Right cardiac atrium (tissue), 5 donors: Measurements from ENCODE around the gene FAM118B. TPM values are rescaled to one million over a fixed set of nuclear protein-coding genes. Genes with fewer than 3 reads are reported as not detected.
"Not testable (repeated sequence)": the region's sequence is repeated elsewhere in the genome, so short reads cannot be mapped to it uniquely, and the experiment has no call there.

ENCODE experiments used
- ATAC-seq, 2 donors: fragments of 200-7000 bp; cut with Tn5 transposase; one replicate each; pipeline versions ENCODE4 v1.8.0 to v1.9.1; 2020; ENCODE audit warnings: moderate library complexity in 2 of 2, mild to moderate bottlenecking in 1 of 2
- DNase-seq, 3 donors: peaks; one replicate each; pipeline ENCODE4 v3.0.0-alpha.2; 2020
- H3K27ac ChIP-seq: one replicate; pipeline ENCODE4 v1.5.1; 2013; ENCODE audit warnings: mild to moderate bottlenecking, low read length, control low read depth, moderate library complexity
- H3K27me3 ChIP-seq: one replicate; pipeline ENCODE4 v1.6.1; 2013; ENCODE audit not compliant: control insufficient read depth, insufficient read depth
- H3K4me1 ChIP-seq: one replicate; pipeline ENCODE4 v1.6.1; 2013; ENCODE audit warnings: low read length; ENCODE audit not compliant: control insufficient read depth, insufficient read depth
- H3K4me3 ChIP-seq: one replicate; pipeline ENCODE4 v1.5.1; 2013; ENCODE audit warnings: low read length, control low read depth
- H3K9me3 ChIP-seq: one replicate; pipeline ENCODE4 v1.6.1; 2013; ENCODE audit warnings: low read length; ENCODE audit not compliant: control insufficient read depth
- WGBS: extraction: QIAGEN DNeasy Blood & Tissue Kit; methylation state at CpG from one replicate; pipeline ENCODE4 v1.1.7; 2013; 5-methylcytosine and 5-hydroxymethylcytosine counted together
- intact Hi-C, 4 donors: fragments of 100-400 bp; cut with DNase I; formaldehyde crosslinking; loops; one replicate each; pipeline versions ENCODE4 v1.11.0 to v1.14.0; 2022 to 2023
- polyA plus RNA-seq: library from polyadenylated mRNA; stranded (reverse); fragments of 200-250 nt; gene quantifications from one replicate; pipeline ENCODE4 v1.2.3, GENCODE V29; 2013
- total RNA-seq, 4 donors: library from RNA; stranded (reverse); fragmentation: NEBNext Ultra II Directional; extraction: Animal tissue kit (Norgen Biotek cat#: 25700); gene quantifications; one replicate each; pipeline ENCODE4 v1.2.1, GENCODE V29; 2021
- donor health status: healthy with polysubstance abuse.
- donor health status: DM: no; HTN: yes; CAD: no.
- donor health status: DM: no; HTN: no; CAD: no.
- donor health status: DM: no; HTN: yes; CAD: no; lungs with severe emphysema.
- donor health status: DM: yes; HTN: yes; CAD: no.

The FAM118B gene
- total and polyA plus RNA-seq, 5 donors: 12.7 to 20.5 (median 16.5) TPM

DNA sequence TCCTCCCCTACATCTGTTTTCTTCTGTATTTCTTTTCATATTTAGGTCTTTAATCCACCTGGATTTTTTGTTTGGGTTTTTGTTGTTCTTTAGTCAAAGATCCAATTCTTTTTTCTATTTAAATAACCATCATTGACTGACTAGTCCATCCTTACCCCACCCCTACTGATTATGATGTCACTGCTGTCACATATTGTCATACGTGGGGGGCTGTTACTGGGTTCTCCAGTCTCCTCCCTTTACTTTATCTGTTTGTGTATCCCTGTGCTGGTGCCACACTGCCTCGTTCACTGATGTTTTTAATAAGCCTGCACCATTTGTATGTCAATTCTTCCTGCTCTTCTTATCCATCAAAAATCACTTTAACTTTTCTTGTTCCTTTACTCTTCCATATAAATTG lies 85.4 kb downstream of the FAM118B start:
- H3K27me3 ChIP-seq: no peaks in the 10 kb centered on the region
- 40% methylated on average over 2 of the region's 2 CpGs for WGBS
- no peak overlapping the region for H3K27ac ChIP-seq
- intact Hi-C loops: no loop called here
- no peak overlapping the region for H3K4me3 ChIP-seq
- ATAC-seq (no peak), DNase-seq (no peak)
- H3K9me3 ChIP-seq: no peaks in the 10 kb centered on the region
- no peaks in the 10 kb centered on the region for H3K4me1 ChIP-seq

DNA sequence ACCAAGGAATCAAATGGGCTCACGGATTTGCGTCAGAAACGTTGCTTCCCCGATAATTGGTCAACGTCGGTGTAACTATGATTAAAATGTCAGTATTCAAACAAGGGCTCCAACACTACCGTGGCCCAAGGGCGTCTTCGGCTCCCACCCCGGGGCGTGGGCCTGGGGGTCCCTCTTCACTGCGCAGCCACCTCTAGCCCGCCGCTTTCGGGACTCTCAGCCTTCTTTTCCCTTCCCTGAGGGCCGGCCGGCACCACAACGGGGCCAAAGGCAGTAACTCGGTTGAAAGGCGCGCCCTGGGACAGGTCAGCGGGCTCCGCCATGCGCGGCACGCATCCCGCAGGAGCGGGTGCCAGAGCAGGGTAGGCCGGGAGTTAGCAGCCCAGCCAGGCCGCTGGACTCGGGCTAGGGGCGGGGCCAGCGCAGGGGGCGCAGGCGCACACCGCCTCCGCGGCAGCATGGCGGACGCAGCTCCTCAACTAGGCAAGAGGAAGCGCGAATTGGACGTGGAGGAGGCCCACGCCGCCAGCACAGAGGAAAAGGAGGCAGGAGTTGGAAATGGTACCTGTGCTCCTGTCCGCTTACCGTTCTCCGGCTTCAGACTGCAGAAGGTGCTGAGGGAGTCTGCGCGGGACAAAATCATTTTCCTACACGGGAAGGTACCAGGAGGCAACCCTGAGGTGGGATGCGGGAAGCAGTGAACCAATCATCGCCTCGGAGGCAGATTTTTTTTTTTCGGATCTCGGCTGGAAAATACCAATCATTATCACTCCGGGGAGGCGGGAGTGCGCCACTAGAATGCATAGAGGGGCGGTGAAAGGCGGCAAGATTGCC lies 92.3 kb downstream of the FAM118B start, which contains the start of gene DCPS:
DCPS (plus strand) TSS at position 438 of the 834 bp plus-strand sequence; CDS start at position 459, 21 bp downstream.
- intact Hi-C loops: no loop called here
- WGBS: 1% methylated on average over 61 of the region's 61 CpGs

DNA sequence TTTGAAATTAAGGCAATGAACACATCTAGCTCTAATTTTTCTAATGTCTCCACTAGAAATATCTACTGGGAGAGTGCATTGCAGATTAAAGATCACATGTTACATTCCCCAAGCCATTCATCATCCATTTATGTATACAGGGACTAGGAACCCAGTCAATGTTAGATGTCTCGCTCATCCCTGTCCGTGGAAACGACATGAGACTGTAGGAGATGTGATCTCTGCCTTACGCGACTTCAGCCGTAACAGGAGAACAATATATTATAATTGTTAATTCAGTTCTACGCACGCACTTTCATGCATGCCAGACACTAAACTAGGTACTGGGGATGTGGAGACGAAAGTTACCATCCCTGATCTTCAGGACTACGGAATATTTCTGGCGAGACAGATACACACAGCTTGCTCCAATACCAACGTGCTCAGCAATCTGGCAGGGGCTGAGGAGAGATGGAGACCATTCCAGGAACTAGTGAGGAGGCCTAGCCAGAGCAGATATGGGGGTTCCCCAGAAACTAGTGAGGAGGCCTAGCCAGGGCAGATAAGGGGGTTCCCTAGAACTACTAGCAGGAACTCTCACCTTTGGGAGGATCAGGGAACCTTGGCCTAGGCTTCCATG lies 93.0 kb downstream of the FAM118B start:
- 33% methylated on average over 12 of the region's 12 CpGs for WGBS
- Histone ChIP-seq H3K4me3 (peak overlapping the region; percentile 69), H3K4me1 (no peaks in the 10 kb centered on the region), H3K27me3 (no peaks in the 10 kb centered on the region), H3K27ac (no peak overlapping the region), H3K9me3 (no peaks in the 10 kb centered on the region)
- ATAC-seq: peak; percentile 3 to 14
- DNase-seq: no peak
- intact Hi-C loops: no loop called here

More for the DNA sequence above, 92.3 kb downstream of the FAM118B start, which contains the start of gene DCPS:
- H3K4me3 ChIP-seq: peak within 1 kb of the TSS; percentile 69
- peak; percentile 92 to 97 (median 97) for DNase-seq
- H3K27me3 ChIP-seq: no peaks in the 10 kb centered on the region
- H3K4me1 ChIP-seq: no peaks in the 10 kb centered on the region
- H3K9me3 ChIP-seq: no peaks in the 10 kb centered on the region
- peak within 1 kb of the TSS; percentile 91 for H3K27ac ChIP-seq
- ATAC-seq: peak; percentile 99

DNA sequence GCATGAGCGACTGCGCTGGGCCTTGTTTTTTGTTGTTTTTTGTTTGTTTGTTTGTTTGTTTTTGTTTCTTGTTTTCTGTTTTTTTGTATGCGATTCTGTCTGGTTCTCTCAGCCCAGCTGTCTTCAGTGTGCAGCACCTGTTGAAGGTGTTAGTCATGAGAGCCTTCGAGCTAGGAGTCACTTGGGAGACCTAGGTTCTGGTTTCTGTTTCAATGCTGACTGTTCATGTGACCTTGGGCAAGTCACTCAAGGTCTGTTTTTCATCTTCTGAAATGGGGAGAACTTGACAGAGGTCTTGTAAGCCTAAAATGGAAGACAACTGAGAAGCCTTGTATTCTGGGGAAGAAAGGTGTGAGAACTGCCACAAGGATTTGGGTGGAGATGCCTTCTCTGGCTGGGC lies 94.1 kb downstream of the FAM118B start:
- intact Hi-C loops: no loop called here
- Histone ChIP-seq H3K27ac (no peak overlapping the region), H3K4me1 (peaks cover 2% of the 10 kb centered on the region), H3K9me3 (no peaks in the 10 kb centered on the region), H3K27me3 (no peaks in the 10 kb centered on the region), H3K4me3 (no peak overlapping the region)
- DNase-seq (no peak), ATAC-seq (no peak)
- 95% methylated on average over 4 of the region's 4 CpGs for WGBS

DNA sequence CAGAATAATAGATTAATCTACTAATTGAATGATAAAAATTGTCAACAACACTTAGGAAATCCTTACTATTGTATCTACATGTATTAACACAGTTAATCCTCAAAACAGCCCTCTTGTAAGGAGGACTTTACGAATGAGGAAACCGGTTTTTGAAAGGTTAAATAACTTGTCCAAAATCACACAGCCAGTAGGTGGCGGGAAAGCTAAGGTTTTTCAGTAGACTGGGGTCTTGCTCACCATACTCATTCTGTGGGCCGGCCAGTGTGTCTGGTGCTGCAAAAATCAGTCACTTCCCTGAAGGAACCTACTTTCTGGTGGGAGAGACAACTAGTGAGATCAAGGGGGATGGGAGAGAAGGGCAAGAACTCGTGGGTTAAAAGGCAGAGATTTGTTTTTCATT lies 96.1 kb downstream of the FAM118B start:
- no peak for ATAC-seq
- Histone ChIP-seq H3K27ac (no peak overlapping the region), H3K9me3 (no peaks in the 10 kb centered on the region), H3K4me3 (no peak overlapping the region), H3K27me3 (no peaks in the 10 kb centered on the region), H3K4me1 (peaks cover 4% of the 10 kb centered on the region)
- 32% methylated on average over 5 of the region's 5 CpGs for WGBS
- DNase-seq: no peak
- intact Hi-C loops: loop anchor here in 1 of 4 donors (2.0 kb wide), 1 partner anchor 173 kb away; no protein-coding TSS in a partner anchor

DNA sequence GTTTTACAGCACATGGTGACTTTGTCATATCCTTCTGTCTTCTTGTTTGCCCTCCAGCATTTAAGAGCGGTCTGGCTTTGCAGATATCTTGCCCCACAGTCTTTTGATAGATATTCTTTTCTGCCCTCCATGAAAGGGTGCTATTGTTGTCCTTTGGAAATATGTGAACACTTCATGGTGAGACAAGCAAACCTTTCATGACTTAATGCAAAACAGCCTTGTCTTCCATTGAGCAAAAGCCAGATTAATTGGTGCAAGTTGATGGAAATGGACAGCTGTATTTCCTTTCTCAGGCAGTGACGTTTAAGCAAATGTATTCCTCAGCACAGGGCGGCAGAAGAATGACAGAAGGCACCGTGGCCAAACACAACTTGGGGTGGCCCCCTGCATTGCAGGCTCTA lies 96.7 kb downstream of the FAM118B start:
- Histone ChIP-seq H3K4me3 (no peak overlapping the region), H3K4me1 (peaks cover 4% of the 10 kb centered on the region), H3K9me3 (no peaks in the 10 kb centered on the region), H3K27me3 (no peaks in the 10 kb centered on the region), H3K27ac (no peak overlapping the region)
- DNase-seq (no peak), ATAC-seq (no peak)
- 72% methylated on average over 4 of the region's 4 CpGs for WGBS
- intact Hi-C loops: loop anchor here in 1 of 4 donors (2.0 kb wide), 1 partner anchor 173 kb away; no protein-coding TSS in a partner anchor

DNA sequence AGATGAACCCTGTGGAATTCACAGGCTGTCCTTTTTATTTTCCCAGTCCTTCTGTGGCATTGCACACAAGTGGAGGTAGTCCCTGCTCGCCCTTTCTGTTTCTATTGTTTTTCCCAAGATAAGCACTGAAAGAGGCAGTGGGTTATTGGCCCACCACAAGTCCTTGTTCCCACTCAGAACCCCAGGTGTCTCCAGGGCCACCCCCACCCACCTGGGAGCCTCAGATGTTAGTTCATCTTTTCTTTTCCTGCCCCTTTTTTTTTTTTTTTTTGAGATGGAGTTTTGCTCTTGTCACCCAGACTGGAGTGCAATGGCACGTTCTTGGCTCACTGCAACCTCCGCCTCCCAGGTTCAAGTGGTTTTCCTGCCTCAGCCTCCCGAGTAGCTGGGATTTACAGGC lies 97.2 kb downstream of the FAM118B start:
- DNase-seq, H3K27me3 ChIP-seq, H3K4me3 ChIP-seq, H3K9me3 ChIP-seq, ATAC-seq, H3K27ac ChIP-seq, H3K4me1 ChIP-seq: not testable (repeated sequence)
- WGBS: 88% methylated on average over 4 of the region's 4 CpGs
- intact Hi-C loops: loop anchor here in 1 of 4 donors (2.0 kb wide), 1 partner anchor 172 kb away; no protein-coding TSS in a partner anchor

DNA sequence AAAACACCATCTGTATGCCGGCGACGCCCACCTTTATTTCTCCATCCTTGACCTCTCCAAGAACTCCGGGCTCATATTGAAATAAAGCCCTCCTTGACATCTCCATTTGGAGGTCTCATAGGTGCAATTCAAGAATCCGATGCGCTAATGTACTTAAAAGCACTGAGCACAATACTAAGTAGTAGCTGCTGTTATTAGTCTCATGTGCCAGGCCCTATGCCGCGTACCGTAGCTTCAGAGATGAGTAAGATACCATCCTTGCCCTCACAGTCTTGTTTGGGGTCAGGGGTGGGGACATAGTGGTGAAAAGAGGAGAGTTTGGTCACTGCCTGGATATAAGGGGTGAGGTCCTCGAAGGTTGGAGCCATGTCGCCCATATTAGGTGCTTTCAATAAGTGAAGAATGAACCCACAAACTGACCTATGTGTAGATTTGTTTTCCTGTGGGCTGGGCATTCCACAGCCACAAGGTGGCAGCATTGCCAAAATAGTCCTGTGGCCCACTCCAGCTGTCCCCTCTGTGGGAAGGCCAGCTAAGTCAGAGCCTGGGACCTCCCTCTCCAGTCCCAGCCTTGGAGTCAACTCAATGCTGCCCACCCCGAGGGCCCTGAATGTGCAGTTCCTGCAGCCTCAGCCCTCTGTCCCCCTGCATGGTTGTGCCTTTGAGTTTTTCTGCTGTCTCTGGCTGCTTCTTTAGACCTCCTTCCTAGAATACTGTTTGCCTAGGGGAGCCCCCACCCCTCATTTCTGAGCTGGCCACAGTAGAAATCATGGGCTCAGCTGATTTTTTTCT lies 98.8 kb downstream of the FAM118B start:
- WGBS: 57% methylated on average over 12 of the region's 12 CpGs
- ATAC-seq: peak; percentile 94 to 95
- Histone ChIP-seq H3K4me3 (no peak overlapping the region), H3K9me3 (no peaks in the 10 kb centered on the region), H3K27me3 (no peaks in the 10 kb centered on the region), H3K4me1 (peaks cover 4% of the 10 kb centered on the region), H3K27ac (no peak overlapping the region)
- intact Hi-C loops: loop anchor here (5.0 to 10.0 kb wide), 5 partner anchors 104 to 172 kb away; no protein-coding TSS in a partner anchor
- DNase-seq: peak; percentile 80 to 92 (median 88)

DNA sequence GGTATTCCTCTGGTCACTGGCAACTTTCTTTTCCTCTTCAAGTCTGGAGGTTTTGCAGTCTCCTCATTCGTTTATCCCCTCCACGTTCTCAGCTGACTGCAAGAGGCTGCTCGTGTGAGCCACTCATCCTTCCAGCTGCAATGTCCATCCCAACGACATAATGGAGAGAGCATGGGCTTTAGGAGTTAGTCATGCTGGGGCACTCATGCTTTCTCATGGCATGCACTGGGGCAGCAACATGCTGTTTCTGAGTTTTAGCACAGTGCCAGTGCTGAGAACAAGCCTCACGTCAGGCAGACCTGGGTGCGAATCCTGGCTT lies 99.4 kb downstream of the FAM118B start:
- Histone ChIP-seq H3K4me1 (peaks cover 4% of the 10 kb centered on the region), H3K27me3 (no peaks in the 10 kb centered on the region), H3K27ac (peak overlapping the region; percentile 7), H3K4me3 (no peak overlapping the region), H3K9me3 (no peaks in the 10 kb centered on the region)
- intact Hi-C loops: loop anchor here (5.0 to 10.0 kb wide), 5 partner anchors 104 to 171 kb away; no protein-coding TSS in a partner anchor
- DNase-seq (no peak), ATAC-seq (peak; percentile 10 to 18)
- 55% methylated on average over 6 of the region's 6 CpGs for whole genome bisulfite sequencing

DNA sequence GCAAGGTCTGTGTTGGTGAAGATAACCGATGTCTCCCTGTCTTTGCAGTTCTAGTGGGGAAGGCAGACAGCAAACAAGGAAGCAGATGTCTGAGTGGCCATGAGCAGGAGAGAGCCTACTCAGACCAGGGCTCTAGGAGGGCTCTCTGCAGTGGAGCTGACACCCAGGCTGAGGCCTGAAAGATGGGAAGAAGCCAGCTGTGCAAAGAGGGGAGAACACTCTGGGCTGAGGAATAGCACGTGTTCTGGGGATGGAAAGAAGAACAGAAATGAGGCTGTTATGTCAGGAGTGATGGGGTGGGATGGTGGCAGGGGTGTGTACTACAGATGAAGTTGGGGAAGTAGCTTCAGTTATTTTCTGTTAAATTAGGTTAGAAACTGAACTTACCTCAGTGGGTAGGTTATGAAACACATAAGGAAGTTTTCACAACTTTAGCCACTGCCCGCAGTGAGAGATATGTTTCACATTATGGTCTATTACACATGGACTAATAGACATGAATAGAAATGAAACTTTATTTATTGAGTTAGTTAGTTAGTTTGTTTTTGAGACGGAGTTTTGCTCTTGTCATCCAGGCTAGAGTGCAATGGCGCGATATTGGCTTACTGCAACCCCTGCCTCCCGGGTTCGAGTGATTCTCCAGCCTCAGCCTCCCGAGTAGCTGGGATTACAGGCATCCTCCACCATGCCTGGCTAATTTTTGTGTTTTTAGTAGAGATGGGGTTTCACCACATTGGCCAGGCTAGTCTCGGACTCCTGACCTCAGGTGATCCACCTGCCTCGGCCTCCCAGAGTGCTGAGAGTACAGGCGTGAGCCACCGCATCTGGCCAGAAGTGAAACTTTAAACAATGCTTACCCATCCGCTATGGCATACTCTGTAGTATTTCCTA lies 100.1 kb downstream of the FAM118B start:
- ATAC-seq: peak in 1 of 2 donors; percentile 10

More for the DNA sequence above, 100.1 kb downstream of the FAM118B start:
- H3K27me3 ChIP-seq: no peaks in the 10 kb centered on the region
- DNase-seq: no peak
- WGBS: 90% methylated on average over 14 of the region's 14 CpGs
- intact Hi-C loops: loop anchor here (5.0 to 10.0 kb wide), 5 partner anchors 103 to 171 kb away; no protein-coding TSS in a partner anchor
- H3K4me3 ChIP-seq: no peak overlapping the region
- H3K4me1 ChIP-seq: peaks cover 4% of the 10 kb centered on the region
- H3K9me3 ChIP-seq: no peaks in the 10 kb centered on the region
- no peak overlapping the region for H3K27ac ChIP-seq
